HG03039 (cell line): ENCODE results near the gene HP1BP3.
"Not testable (repeated sequence)": the region's sequence is repeated elsewhere in the genome, so short reads cannot be mapped to it uniquely, and the experiment has no call there.

ENCODE experiments used
- ATAC-seq: cut with Tn5 transposase; IDR thresholded peaks from one replicate; pipeline ENCODE4 v1.9.1; 2021; ENCODE audit warnings: mild to moderate bottlenecking, moderate library complexity; ENCODE audit not compliant: unreplicated experiment

HP1BP3 gene

GRCh38 chr1:20727746-20728316 lies 59.3 kb downstream of the HP1BP3 start:
- ATAC-seq, result no peak

GRCh38 chr1:20726932-20727745 lies 60.0 kb downstream of the HP1BP3 start:
- ATAC-seq, result no peak

DNA sequence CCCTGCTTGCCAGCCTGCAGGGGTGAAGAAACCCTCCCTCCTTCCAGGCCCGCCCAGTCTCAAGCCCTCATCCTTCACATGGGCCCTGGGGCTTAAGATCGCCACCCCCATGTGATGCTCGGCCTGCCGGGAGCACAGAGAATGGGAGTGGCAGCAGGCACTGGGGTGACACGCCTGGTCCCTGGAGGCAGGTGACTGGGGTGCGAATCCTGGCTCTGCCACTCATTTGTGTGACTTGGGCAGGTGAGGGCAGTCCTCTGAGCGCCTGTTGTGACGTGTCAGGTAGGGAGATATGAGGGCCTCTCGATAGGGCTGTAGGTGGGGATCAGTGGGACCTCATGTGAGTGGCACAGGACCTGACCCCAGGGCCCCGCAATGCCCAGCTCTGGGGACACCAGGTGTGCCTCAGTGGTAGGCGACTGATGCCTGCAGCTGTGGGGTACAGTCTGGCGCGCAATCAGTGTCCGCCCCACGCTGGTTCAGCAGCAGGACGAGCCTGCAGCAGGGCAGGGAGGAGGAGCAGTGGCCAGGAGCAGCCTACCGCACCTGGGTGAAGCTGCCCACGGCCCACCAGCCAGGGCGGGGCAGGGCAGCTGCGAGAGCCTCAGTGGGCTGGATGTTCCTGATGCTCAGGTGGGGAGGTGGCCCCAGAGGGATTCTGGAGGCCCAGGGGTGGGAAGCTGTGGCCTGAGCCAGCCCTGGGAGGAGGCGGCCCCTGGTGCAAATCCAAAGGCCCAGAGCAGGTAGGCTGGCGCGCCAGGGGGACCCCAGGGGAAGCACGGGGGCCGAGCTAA lies 60.8 kb downstream of the HP1BP3 start:
- ATAC-seq, result no peak

DNA sequence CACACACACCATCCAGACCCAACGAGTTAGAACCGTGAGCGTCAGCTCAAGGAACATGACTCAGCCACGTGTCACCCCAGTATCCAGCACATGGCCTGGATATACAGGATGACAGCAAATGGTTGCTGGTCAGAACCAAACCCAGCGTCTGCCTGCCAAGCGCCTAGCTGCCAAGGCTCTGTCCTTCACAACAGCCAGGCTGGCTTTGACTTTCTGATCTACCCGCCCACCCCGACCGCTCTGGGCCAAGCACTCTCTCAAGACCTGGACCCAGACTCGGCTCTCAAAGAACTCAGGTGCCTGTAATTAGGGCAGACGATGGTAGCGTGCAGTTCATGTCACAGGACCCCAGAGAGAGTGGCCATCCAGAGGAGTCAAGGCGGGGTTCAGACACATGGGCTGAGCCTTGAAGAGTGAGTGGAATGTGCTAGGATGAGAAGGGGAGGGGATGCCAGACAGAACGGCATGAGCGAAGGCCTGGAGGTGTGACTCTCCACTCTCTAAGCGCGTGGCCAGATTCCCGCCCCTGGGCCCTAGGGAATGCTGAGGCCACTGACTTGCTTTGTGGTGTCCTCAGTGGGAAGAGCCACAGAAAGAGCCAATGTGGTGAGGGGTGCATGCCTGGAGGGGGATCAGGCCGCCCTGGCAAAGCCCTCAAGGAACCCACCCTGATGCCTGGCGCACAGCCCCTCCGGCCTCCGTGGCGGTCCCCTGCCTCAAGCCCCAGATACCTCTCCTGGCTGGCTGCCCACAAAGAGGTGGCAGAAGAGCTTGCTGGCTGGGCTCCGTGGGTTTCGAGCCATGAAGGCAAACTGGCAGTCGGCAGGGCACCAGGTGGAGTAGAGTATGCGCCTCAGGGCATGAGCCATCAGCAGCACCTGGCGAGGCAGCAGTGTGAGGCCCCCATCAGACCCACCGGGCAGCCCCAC lies 61.7 kb downstream of the HP1BP3 start:
- no peak for ATAC-seq

DNA sequence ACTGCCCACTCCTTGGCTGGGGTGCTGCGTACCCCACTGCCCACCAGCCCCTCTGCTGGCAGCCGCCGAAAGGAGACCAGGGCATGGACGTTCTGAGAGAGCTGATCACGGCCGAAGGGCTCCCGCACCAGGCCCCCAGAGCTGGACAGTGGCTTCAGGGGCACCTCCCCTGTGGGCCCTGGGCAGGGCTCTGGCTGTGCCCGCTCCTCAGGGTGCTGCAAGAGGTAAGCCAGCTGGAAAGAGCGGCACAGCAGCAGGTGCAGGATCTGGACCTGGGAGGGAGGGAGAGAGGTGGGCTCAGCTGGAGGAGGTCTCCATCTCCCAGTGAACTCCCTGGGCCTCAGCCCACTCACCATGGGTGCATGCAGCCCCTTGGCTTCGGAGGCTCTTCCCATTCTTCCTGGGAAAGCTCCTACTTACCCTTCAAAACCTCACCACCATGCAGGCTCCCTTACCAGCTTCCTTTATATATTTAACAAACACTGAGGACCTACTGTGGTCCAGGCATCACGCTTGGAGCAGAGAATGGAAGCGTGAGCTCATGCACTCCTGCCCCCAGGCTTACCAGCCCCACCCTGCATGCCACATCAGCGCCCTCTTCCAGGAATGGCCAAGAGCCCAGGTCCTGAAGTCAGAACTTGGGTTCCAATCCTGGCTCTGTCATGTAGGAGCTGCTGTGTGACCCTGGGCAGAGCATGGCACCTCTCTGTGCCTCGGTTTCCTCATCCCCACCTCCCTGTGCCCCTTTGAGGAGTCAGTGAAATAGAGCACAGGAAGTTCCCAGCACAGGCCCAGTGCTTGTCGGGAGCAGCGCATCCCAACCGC lies 62.5 kb downstream of the HP1BP3 start:
- no peak for ATAC-seq

DNA sequence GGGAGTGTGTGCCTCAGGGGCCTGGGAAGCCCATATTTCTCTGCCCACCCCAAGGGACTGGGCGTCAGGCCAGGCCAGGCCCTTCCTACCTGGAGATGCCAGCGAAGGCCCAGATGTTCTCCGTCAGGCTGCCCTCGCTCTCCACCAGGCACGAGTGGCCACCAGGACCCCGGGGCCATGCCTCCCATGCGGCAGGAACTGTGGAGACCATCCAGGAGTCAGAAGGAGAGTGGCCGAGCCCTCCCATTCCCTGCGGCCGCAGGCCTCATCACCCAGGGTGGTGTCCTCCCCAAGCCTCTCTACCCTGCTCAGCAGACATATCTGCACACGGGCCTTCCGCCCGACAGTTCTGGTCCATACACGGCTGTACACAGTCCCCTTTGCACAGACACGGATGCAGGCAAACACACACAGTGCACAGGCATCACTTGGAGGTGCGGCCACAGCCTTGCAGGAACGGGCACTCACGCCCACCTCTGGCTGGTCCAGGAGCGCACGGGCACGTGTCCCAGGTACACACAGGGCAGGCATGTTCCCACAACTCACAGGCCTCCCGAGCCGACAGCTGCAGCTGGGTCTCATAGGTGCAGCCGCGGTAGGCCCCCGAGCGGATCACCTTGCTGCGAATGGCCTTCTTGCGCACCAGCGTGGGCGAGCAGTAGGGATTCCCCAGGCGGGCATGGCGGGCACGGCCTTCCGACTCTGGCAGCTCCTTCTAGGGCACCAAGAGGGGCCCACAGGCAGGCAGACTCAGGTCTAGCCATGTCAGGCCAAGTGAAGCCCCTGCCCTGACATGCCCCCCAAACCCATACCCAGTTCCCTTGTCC lies 63.4 kb downstream of the HP1BP3 start:
- ATAC-seq, result no peak

GRCh38 chr1:20723159-20723536 lies 64.0 kb downstream of the HP1BP3 start:
- ATAC-seq, result no peak

- ATAC-seq, result no peak
These were observed 65.7 kb downstream of the HP1BP3 start for GRCh38 chr1:20721117-20722061.

DNA sequence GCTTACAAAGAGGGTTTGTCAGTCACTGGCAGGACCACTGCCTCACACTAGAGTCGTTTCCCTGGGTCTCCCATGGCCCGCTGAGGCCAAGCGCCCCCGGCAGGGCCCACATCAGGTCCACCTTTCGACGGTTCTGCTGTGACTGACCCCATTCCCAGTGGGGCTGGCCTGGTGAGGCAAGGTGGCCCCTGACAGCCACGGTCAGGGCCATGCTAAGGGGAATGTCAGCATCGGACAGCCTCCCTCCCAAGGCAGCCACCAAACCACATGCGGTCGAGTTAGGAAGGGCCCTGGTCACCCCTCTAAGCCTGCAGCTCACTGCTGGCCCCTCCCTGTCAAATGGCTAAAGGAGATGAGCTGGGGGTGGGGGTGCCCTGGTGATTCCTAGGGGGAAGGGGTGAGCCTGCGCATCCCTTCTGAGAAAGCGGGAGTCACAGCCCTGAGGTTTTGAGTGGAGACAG lies 66.4 kb downstream of the HP1BP3 start:
- no peak for ATAC-seq

GRCh38 chr1:20719871-20720620 lies 67.1 kb downstream of the HP1BP3 start:
- no peak for ATAC-seq

GRCh38 chr1:20719261-20719660 lies 67.8 kb downstream of the HP1BP3 start:
- ATAC-seq, result no peak

DNA sequence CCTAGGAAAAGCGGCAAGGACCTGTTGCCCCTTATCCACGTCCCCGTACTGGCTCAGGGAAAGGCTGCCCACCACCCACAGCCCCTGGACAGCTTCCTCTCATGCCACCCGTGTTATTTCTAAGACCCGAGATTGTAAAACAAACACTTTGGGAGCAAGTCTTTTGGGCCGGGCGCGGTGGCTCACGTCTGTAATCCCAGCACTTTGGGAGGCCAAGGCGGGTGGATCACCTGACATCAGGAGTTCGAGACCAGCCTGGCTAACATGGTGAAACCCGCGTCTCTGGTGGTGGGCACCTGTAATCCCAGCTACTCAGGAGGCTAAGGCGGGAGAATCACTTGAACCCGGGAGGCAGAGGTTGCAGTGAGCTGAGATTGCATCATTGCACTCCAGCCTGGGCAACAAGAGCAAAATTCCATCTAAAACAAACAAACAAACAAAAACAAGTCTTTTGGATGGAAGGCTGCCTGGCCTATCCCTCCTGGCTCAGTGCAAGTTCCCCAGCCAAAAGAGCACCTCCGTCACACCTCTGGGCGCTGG lies 68.7 kb downstream of the HP1BP3 start:
- ATAC-seq, result not testable (repeated sequence)

DNA sequence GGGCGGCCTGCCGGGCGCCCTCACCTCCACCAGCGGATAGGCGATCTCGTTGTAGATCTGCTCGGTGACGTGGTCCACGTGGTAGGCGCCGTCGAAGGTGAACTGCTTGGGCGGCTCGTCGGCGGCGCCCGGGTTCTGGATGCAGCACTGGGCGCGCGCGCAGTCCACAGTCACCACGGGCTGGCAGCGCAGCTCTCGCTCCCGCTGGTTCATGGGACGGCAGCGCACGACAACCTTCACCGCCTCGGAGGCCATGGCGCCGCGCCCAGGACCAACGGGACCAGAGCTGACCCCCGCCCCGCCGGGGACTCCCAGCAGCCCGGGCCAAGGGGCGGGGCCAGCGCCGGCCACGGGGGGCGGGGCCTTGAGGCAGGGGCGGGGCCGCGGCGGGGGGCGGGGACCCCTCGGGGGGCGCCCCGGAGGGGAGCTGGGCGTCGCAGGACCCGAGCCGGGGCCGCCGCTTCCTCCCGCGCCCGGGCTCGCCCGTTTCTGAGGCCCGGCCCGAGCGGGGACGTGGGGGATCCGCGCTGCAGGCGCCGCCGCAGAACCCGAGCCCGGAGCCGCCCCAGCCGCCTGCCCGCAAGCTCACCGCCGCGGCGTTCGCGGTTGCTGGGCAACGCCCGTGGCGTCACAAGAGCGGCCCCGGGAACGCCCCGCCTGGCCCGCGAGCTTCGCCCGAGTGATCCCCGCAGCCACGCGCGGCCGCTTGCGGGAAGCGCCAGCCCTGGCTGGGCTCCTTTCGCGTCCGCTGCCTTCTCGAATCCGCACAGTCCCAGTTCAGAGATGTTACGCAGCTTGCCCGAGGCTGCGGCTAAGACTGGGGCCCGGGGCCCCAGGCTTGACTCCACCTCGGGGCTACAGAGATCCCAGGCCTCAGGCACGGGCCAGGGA lies 69.4 kb downstream of the HP1BP3 start, which contains the start of gene KIF17:
KIF17 (minus strand) TSS at position 556 of the 891 bp plus-strand sequence; CDS start at position 255, 301 bp downstream.
- no peak for ATAC-seq

- ATAC-seq, result no peak
These were observed 70.9 kb downstream of the HP1BP3 start for GRCh38 chr1:20716232-20716631.

GRCh38 chr1:20715406-20715805 lies 71.7 kb downstream of the HP1BP3 start:
- ATAC-seq, result no peak

DNA sequence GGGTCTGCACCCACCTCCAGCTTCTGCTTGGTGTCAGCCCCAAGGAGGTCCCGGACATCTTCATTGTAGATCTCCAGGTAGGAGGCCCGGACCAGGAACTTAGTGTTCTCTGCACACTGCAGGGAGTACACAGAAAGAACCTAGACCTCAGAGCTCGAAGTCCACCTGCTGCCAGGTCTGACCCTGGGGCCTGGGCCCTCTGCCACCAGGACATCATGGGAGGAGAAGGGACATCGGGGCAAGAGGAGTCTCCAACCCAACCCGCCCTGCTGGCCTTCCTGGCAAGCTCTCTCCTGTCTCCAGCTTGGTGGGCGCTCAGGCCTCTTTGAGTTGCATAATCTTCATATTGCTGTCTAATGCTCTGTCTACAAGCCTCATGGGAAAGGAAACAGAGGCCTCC lies 73.7 kb downstream of the HP1BP3 start:
- ATAC-seq, result no peak
